DND-41 (cell line): ENCODE data around the gene TMEM117.

ENCODE experiments used
- ATAC-seq: fragments of 200-7000 bp; cut with Tn5 transposase; 3 replicates; pipeline ENCODE4 v1.9.1; 2021; ENCODE audit warnings: low read depth; ENCODE audit not compliant: insufficient read depth
- DNase-seq: peaks from one replicate; pipeline ENCODE4 v3.0.0-alpha.2; 2020
- H2AFZ ChIP-seq: 2 replicates; pipeline ENCODE4 v1.6.0; 2012; ENCODE audit warnings: low read depth, low read length
- H3K27ac ChIP-seq: 2 replicates; pipeline ENCODE4 v1.5.1; 2012; ENCODE audit warnings: low read length, inconsistent platforms
- H3K27me3 ChIP-seq: fragments of 200-600 bp; sonication (generic); 2 replicates; pipeline ENCODE4 v1.6.0; 2012; ENCODE audit warnings: low read length, mild to moderate bottlenecking, inconsistent platforms; ENCODE audit not compliant: insufficient read depth, poor library complexity
- H3K36me3 ChIP-seq: 2 replicates; pipeline ENCODE4 v1.5.1; 2012; ENCODE audit warnings: low read length, inconsistent platforms; ENCODE audit not compliant: insufficient read depth
- H3K4me1 ChIP-seq: 2 replicates; pipeline ENCODE4 v1.5.1; 2012; ENCODE audit warnings: mild to moderate bottlenecking, low read length; ENCODE audit not compliant: insufficient read depth
- H3K4me2 ChIP-seq: 2 replicates; pipeline ENCODE4 v1.6.0; 2012; ENCODE audit warnings: mild to moderate bottlenecking, moderate library complexity, low read length, inconsistent platforms; ENCODE audit not compliant: insufficient read depth
- H3K4me3 ChIP-seq, 2 experiments: fragments of 200-600 bp in 1 of 2; shearing (Covaris generic) in 1 of 2; 2 replicates each; pipeline ENCODE4 v1.5.1; 2012 to 2016; ENCODE audit warnings: inconsistent platforms in 2 of 2, low read length in 2 of 2, mild to moderate bottlenecking in 2 of 2, low read depth in 1 of 2, moderate library complexity in 1 of 2
- H3K79me2 ChIP-seq: 2 replicates; pipeline ENCODE4 v1.6.0; 2012; ENCODE audit warnings: low read length, inconsistent platforms; ENCODE audit not compliant: insufficient read depth
- H3K9ac ChIP-seq: 2 replicates; pipeline ENCODE4 v1.6.0; 2012; ENCODE audit warnings: low read depth, mild to moderate bottlenecking, inconsistent platforms, low read length, moderate library complexity
- H3K9me3 ChIP-seq: 2 replicates; pipeline ENCODE4 v1.5.1; 2012; ENCODE audit warnings: low read length, moderate library complexity, mild to moderate bottlenecking, inconsistent platforms; ENCODE audit not compliant: insufficient read depth, severe bottlenecking
- H4K20me1 ChIP-seq: 2 replicates; pipeline ENCODE4 v1.6.0; 2012; ENCODE audit warnings: low read length; ENCODE audit not compliant: insufficient read depth
- CTCF ChIP-seq: IDR thresholded peaks from 2 replicates; pipeline ENCODE4 v1.5.1; 2012; ENCODE audit warnings: borderline replicate concordance, low read length, moderate library complexity, mild to moderate bottlenecking; ENCODE audit not compliant: poor library complexity, severe bottlenecking; ENCODE audit errors: extremely low read depth
- EZH2 ChIP-seq: IDR thresholded peaks from 3 replicates; pipeline ENCODE4 v1.6.1; 2012; ENCODE audit warnings: borderline replicate concordance, low read depth, mild to moderate bottlenecking, moderate library complexity, low read length, inconsistent platforms; ENCODE audit not compliant: severe bottlenecking

Gene TMEM117

DNA sequence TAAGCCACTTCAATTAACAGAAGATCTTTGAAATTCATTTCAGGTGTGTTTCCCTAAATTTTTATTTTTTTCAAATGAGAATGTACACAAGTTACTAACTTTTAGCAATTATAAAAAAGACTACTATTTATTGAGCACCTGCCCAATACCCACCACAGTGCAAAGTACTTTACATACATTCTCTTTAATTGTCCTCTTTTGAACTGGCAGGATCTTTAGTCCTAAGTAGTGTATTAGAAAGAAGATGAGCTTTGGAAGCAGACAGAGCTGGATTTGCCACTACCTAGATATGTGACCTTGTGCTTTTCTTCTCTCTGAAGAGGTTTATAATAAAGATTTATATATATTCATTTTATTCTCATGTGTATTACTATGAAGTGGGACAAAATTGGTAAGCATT lies 63.7 kb downstream of the TMEM117 start:
- DNase-seq, result no peak
- Histone ChIP-seq H3K27me3 (no peaks in the 10 kb centered on the region), H3K79me2 (no peaks in the 10 kb centered on the region), H2AFZ (no peak overlapping the region), H3K9me3 (no peaks in the 10 kb centered on the region), H3K36me3 (no peaks in the 10 kb centered on the region), H3K4me1 (no peaks in the 10 kb centered on the region), H3K4me2 (no peak overlapping the region), H3K9ac (no peak overlapping the region), H3K4me3 (no peak overlapping the region), H4K20me1 (no peaks in the 10 kb centered on the region), H3K27ac (no peak overlapping the region)
- TF ChIP-seq EZH2, result no peak
- TF ChIP-seq CTCF, result no peak
- ATAC-seq, result no peak

GRCh38 chr12:43903686-43904085 lies 67.8 kb downstream of the TMEM117 start:
- H2AFZ ChIP-seq, result no peak overlapping the region
- no peak overlapping the region for H3K27ac ChIP-seq
- ATAC-seq (no peak), DNase-seq (no peak)
- H3K36me3 ChIP-seq, result no peaks in the 10 kb centered on the region
- H3K9ac ChIP-seq, result no peak overlapping the region
- no peaks in the 10 kb centered on the region for H3K9me3 ChIP-seq
- H3K4me2 ChIP-seq, result no peak overlapping the region
- H3K4me1 ChIP-seq, result no peaks in the 10 kb centered on the region
- TF ChIP-seq CTCF, result no peak
- TF ChIP-seq EZH2, result no peak
- H3K27me3 ChIP-seq, result no peaks in the 10 kb centered on the region
- H3K79me2 ChIP-seq, result no peaks in the 10 kb centered on the region
- no peak overlapping the region for H3K4me3 ChIP-seq
- H4K20me1 ChIP-seq, result no peaks in the 10 kb centered on the region

GRCh38 chr12:43912859-43913258 lies 77.0 kb downstream of the TMEM117 start:
- Histone ChIP-seq H3K36me3 (no peaks in the 10 kb centered on the region), H3K4me2 (no peak overlapping the region), H3K9me3 (no peaks in the 10 kb centered on the region), H3K9ac (no peak overlapping the region), H3K27me3 (no peaks in the 10 kb centered on the region), H3K4me1 (no peaks in the 10 kb centered on the region), H3K79me2 (no peaks in the 10 kb centered on the region), H3K27ac (no peak overlapping the region), H4K20me1 (no peaks in the 10 kb centered on the region), H3K4me3 (no peak overlapping the region), H2AFZ (no peak overlapping the region)
- TF ChIP-seq CTCF (no peak), EZH2 (no peak)
- no peak for DNase-seq
- no peak for ATAC-seq

- H3K4me1 ChIP-seq, result no peaks in the 10 kb centered on the region
- H3K36me3 ChIP-seq, result no peaks in the 10 kb centered on the region
Observed at GRCh38 chr12:43914391-43914790, 78.5 kb downstream of the TMEM117 start.

More at GRCh38 chr12:43914391-43914790, 78.5 kb downstream of the TMEM117 start:
- H3K9me3 ChIP-seq, result no peaks in the 10 kb centered on the region
- no peak for TF ChIP-seq EZH2
- no peak for TF ChIP-seq CTCF
- ATAC-seq (no peak), DNase-seq (no peak)
- no peak overlapping the region for H2AFZ ChIP-seq
- no peaks in the 10 kb centered on the region for H3K79me2 ChIP-seq
- H3K9ac ChIP-seq, result no peak overlapping the region
- no peak overlapping the region for H3K4me3 ChIP-seq
- no peaks in the 10 kb centered on the region for H3K27me3 ChIP-seq
- H4K20me1 ChIP-seq, result no peaks in the 10 kb centered on the region
- H3K27ac ChIP-seq, result no peak overlapping the region
- H3K4me2 ChIP-seq, result no peak overlapping the region
